GM12873 (cell line): ENCODE measurements around the gene IRAK1BP1.

Experiments used
- CTCF ChIP-seq: IDR thresholded peaks from 2 replicates; pipeline ENCODE4 v1.5.1; 2012; ENCODE audit warnings: low read depth, mild to moderate bottlenecking, moderate library complexity, low read length, control low read depth; ENCODE audit not compliant: insufficient read depth; ENCODE audit errors: missing control alignments

The IRAK1BP1 gene

GRCh38 chr6:78854546-78854945 lies 12.8 kb upstream of the IRAK1BP1 start:
- TF ChIP-seq CTCF, result no peak

- peak; percentile 37 for TF ChIP-seq CTCF
These were observed 5.8 kb upstream of the IRAK1BP1 start for GRCh38 chr6:78861509-78861908.

GRCh38 chr6:78863576-78863975 lies 3.8 kb upstream of the IRAK1BP1 start:
- TF ChIP-seq CTCF, result no peak

- no peak for TF ChIP-seq CTCF
These were observed 2.4 kb upstream of the IRAK1BP1 start for GRCh38 chr6:78864957-78865356.

- TF ChIP-seq CTCF, result no peak
These were observed 356 bp upstream of the IRAK1BP1 start for GRCh38 chr6:78867020-78867369.

GRCh38 chr6:78868116-78868515 lies 765 bp downstream of the IRAK1BP1 start:
- TF ChIP-seq CTCF, result no peak

GRCh38 chr6:78875505-78875904 lies 8.2 kb downstream of the IRAK1BP1 start:
- no peak for TF ChIP-seq CTCF

- TF ChIP-seq CTCF, result no peak
These were observed 16.3 kb downstream of the IRAK1BP1 start for GRCh38 chr6:78883651-78884050.
